Measurements from ENCODE around the gene PLEKHA1.

PLEKHA1 gene

DNA sequence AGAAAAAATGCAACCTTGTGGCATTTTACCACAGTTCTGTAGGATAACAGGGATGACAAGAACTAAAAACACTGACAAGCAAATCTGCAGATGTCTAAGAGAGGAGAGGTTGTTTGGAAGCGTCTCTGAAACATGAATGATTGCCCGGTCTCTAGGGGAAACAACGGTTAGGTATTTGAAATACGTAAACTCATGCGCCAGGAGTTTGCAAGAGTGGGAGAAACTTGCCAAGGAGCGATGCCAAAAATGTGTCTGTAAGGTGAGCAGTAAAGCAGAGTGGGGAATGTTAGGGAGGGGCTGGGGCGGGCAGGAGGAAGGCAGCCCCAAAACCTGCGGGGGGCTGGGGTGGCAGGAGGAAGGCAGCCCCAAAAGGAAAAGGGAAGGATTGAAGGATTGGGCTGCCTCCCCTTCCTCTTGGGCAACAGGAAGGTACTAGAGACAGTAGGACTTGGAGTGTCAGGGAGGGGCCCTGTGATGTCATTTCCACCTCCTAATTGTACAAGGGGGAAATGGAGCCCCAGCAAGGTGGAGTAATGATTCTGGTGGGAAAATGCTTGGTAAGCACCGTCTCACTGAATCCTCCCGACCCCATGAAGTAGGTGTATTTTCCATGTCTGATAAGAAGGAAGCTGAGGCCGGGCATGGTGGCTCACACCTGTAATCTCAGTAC, 33.2 kb upstream of the PLEKHA1 start:
- DNase-seq, result no peak
- TF ChIP-seq POLR2A (IDR thresholded peaks at IDR 0.05; ENCODE audit: low read length), result no peak
- no peak for TF ChIP-seq GATA1 (IDR thresholded peaks at IDR 0.05; ENCODE audit: low read depth, low read length)

DNA sequence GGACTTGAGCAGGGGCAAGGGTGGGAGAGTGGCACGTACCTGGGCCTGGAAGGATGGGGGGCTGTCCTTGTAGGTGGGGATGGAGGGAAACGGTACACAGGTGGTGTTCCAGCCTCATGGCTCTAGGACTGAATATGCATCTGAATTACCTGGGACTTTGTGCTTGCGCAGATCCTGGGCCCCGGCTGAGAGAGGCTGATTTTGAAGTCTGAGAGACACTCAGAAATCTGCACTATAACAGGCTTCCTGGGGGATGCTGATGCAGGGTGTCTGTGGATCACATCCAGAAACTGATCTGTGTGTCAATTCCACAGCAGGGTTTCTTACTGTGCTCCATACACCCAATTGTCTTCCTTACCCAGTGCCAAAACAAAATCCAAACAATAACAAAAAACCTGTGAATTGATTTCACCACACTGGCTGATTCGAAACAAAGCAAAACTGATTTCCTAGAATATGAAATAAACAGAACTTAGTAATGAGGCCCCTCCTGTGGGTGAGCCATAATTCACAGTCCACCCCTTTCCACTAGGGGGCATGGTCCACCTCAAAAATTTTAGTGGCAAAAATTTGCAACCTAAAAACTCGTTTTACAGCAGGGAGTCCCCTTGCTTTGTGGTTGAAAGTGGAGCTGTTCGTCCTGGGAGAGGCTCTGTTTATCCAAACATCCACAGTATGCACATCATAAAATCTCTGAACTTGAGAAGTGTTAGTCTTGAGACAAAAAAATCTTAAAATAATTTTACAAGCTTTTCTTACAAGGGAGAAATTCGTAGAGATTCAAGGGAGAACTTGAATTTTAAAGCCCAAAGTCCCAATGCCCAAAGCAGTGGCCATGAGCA, 32.0 kb upstream of the PLEKHA1 start:
- DNase-seq, result peak; percentile 6 to 19
- no peak for TF ChIP-seq GATA1 (IDR thresholded peaks at IDR 0.05; ENCODE audit: low read depth, low read length)
- TF ChIP-seq POLR2A (IDR thresholded peaks at IDR 0.05; ENCODE audit: low read length), result no peak

DNA sequence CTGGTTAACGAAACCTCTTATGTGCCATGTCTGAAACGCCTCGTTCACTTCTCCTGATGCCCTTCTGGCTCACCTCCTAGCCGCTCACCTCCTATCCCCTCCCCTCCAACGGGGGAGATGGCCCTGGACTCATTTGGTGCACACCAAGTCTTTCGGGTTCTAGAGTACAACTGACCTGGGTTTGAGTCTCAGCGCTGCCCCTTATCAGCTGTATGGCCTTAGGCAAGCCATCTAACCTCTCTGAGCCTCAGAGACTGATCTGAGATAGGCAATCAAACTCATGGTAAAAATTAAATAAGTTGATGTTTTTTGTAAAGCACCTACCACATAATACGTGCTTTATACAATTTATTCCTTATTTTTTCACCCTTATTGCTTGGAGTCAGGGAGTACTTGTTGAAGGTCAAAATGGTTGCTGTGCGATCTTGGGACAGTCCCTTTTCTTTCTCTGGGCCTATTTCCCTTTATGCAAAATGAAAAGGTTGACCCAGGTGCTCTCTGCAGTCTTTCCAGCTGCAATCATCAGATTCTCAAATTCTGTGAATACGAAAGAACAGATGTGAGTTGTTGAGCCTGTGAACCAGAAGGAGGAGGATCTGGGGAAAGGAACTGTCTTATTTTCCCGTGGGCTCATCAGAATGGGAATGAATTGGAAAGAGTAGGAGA, 31.2 kb upstream of the PLEKHA1 start:
- TF ChIP-seq GATA1 (IDR thresholded peaks at IDR 0.05; ENCODE audit: low read depth, low read length) (no peak), POLR2A (IDR thresholded peaks at IDR 0.05; ENCODE audit: low read length) (no peak)
- no peak for DNase-seq

DNA sequence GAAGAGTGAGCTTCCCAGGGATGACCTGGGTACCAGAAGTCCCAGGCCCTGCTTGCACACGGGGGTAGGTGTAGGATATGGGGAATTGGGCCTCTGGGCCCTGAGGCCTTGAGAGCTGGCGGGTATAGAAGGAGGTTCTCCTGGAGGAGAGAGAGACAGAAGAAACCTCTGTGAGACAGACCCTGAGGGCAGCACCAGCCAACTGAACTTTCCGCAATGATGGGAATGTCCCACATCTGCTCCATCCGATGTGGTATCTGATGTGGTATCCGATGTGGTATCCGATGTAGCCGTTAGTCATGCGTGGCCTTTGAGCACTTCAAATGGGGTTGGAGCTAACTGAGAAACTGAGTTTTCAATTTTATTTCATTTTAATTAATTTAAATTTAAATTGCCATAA, 30.6 kb upstream of the PLEKHA1 start:
- no peak for DNase-seq
- no peak for TF ChIP-seq GATA1 (IDR thresholded peaks at IDR 0.05; ENCODE audit: low read depth, low read length)
- TF ChIP-seq POLR2A (IDR thresholded peaks at IDR 0.05; ENCODE audit: low read length), result no peak

DNA sequence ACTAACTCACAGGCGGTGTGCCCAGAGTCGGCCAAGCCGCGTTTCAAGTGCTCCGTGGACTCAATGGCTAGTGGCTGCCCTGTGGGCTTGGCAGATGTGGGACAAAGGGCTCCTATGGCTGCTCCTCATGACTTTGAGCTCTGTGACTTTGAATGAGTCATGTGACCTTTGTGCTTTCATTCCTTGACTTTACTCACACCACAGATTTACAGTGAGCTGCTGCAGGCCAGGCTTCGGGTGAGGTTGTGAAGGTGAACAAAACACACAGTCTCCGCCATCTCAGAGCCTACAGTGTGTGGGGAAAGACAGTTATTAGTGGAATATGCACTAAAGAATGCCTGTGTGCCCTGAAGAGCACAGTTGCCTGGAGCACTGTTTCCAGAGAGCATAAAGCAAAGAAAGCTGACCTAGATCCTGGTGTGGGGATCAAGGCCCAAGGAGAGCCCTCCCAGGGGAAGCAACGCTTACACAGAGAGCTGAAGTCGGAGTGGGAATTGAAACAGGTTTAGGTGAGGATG, 29.7 kb upstream of the PLEKHA1 start:
- DNase-seq, result no peak
- TF ChIP-seq POLR2A (IDR thresholded peaks at IDR 0.05; ENCODE audit: low read length) (no peak), GATA1 (IDR thresholded peaks at IDR 0.05; ENCODE audit: low read depth, low read length) (no peak)

DNA sequence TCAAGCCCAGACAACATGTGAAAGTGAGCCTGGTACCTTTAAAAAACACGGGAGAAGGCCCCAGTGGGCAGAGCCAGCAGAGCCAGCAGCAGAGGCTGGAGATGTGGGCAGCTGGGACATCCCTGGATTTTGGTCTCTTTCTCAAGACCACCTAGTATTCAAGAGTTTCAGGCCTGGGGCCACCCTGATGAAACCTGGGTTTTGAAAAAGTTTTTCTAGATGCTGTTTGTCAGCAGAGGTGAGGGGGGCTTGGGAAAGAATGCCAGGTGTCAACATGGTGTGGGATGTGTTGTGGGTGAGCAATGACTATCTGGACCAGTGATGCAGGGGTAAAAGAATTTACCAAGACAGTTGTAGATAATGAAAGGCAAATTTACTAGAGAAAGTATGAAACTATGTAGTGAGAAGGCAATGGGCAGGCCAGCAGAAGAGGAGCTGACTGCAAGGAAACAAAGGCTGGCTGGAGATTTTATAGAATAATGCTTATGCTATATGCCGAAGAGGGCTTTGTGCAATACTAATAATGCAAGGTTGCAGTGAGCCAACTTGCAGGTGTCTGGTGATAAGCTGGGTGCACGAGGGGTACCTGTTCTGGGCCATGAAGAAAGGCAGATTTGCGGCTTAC, 28.1 kb upstream of the PLEKHA1 start:
- TF ChIP-seq POLR2A (IDR thresholded peaks at IDR 0.05; ENCODE audit: low read length) (no peak), GATA1 (IDR thresholded peaks at IDR 0.05; ENCODE audit: low read depth, low read length) (no peak)
- no peak for DNase-seq

DNA sequence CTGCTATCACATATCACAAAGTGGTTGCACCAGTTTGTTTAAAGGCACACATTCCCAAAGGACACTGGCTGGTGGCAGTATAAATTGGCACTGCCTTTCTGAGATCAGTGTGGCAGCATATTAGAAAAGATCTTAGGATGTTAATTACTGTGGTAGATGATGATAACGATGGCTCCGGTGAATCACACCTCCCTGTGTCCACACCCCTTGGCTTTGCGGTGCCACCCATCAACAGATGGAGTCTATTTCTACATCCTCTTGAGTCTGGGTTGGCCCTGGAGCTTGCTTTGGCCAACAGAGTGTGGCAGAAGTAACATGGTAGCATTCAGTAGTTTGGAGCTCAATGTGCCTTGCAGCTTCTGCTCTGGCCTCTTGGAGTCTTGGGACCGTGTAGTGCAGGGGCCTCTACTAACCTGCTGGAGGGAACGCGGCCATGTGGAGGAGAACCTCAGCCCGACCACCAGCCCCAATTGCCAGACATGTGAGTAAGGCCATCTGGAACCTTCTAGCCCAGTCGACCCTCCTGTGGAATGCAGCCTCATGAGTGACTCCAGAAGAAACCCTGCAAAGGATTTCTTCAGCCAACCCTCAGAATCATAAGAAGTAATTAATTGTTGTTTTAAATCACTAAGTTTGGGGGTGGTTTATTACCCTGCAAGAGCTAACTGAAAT, 27.2 kb upstream of the PLEKHA1 start:
- DNase-seq, result no peak

DNA sequence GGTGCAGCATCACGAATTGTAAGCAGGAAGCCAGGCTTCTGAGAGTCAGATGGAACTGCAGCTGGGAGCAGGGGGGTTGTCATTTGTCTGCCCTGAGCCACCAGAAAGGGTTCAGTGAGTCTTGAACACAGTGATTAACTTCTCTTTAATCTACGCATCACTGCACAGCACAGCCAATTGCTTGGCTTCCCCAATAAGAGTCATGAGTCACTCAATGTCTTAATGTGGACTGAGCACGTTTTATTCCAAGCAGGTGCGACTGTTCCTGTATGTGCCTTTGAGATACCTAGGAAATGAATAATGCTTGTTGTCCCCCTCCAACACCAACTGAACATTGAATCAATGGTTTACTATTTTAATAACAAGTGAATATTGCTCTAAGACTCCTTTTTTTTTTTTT, 26.0 kb upstream of the PLEKHA1 start:
- no peak for TF ChIP-seq POLR2A (IDR thresholded peaks at IDR 0.05; ENCODE audit: low read length)
- no peak for TF ChIP-seq GATA1 (IDR thresholded peaks at IDR 0.05; ENCODE audit: low read depth, low read length)
- DNase-seq, result no peak

More for the DNA sequence above, 27.2 kb upstream of the PLEKHA1 start:
- TF ChIP-seq GATA1 (IDR thresholded peaks at IDR 0.05; ENCODE audit: low read depth, low read length), result no peak
- no peak for TF ChIP-seq POLR2A (IDR thresholded peaks at IDR 0.05; ENCODE audit: low read length)

DNA sequence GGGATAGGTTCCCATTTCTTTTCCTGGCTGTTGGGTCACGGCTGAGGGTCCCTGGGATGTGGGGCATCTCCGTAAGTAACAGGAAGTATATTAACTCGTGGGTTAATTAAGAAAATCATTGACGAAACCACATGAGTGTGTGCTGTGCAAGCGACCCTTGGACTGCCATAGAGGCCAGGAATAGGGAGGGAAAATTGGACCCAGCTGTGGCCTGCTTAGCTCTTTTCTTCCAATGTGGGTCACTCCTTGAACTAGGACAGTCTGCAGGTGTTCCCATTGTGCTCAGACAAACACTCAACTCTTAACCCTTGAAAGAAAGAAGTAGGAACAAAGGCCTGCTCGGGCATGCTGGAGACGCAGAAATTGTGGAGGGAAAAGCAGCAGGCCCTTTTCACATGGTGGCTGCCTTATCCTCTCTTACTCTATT, 25.6 kb upstream of the PLEKHA1 start:
- no peak for DNase-seq
- TF ChIP-seq GATA1 (IDR thresholded peaks at IDR 0.05; ENCODE audit: low read depth, low read length) (no peak), POLR2A (IDR thresholded peaks at IDR 0.05; ENCODE audit: low read length) (no peak)

DNA sequence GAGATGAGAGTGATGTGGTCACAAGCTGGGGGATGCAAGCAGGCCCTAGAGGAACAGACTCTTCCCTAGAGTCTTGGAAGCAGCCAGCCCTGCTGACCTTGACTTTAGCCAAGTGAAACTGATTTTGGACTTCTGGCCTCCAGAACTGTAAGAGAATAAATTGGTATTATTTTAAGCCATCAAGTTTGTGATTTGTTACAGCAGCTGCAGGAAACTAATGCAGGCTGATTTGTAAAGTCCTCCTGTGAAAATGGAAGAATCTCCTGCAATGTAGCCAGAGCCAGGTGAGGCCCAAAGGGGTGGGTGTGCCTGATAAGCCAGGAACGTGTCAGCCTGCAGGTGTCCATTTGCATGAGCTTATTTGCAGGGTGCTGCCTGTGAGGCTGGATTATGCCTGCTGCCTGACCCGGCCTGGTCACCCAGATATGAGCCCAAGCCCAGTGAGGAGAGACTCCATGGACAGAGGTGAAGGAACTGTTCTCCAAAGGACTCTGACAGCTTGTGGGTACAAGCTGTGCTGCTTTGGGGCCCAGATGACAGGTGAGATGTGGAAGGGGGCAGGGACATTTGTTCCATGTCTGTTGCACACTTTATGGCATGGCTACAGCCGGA, 24.6 kb upstream of the PLEKHA1 start:
- no peak for TF ChIP-seq POLR2A (IDR thresholded peaks at IDR 0.05; ENCODE audit: low read length)
- no peak for TF ChIP-seq GATA1 (IDR thresholded peaks at IDR 0.05; ENCODE audit: low read depth, low read length)
- DNase-seq, result no peak

DNA sequence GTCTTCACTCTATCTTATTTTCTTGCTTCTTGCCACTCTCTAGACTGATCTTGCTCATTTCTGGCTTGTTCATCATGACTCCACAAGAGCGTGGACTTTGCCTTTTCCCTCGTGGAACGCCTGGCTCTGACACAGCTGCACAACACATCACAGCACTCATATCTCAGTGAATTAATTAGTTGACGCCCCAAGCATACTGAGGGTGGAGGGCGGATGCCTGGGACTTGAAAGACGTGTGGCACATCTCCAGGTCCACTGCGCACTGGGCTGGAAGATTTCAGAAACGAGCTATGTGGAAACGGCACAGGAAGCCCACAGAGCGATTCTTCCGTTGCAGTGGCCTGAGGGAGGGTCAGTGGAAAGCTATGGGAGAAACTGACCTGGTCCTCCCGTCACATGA, 23.6 kb upstream of the PLEKHA1 start:
- peak in 1 of 2 experiments; percentile 5 for DNase-seq

DNA sequence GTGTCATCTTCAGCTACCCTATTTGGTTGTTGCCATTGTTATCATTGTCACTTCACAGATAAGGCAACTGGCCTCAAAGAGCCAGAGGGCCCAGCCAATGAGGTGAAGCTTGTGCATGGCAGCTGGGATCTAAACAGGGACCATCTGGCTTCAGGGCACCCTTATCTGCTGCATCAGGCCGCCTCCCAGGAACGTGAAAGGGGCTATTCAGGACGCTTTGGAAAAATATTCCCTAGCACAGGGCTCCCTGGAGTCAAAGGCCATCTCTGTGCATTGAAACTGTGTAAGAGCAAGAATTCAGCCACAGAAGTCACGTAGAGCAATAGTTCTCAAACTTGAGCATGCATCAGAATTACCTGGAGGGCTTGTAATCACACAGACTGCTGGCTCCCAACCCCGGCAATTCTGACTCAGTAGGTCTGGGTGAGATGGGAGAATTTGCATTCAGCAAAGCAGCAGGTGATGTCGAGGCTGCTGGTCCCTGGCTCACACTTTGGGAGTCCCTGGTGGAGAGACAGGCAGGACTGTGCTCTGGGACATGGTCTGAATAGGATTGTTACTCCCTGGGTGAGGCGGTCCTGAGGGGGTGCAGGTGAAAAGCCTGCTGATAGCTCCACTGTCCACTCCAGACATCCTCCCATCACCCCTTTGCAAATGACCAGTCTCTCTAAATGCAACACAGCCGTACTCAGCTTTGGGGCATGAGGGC, 21.5 kb upstream of the PLEKHA1 start:
- DNase-seq, result no peak
- TF ChIP-seq GATA1 (IDR thresholded peaks at IDR 0.05; ENCODE audit: low read depth, low read length) (no peak), POLR2A (IDR thresholded peaks at IDR 0.05; ENCODE audit: low read length) (no peak)

More for the DNA sequence above, 23.6 kb upstream of the PLEKHA1 start:
- TF ChIP-seq GATA1 (IDR thresholded peaks at IDR 0.05; ENCODE audit: low read depth, low read length) (no peak), POLR2A (IDR thresholded peaks at IDR 0.05; ENCODE audit: low read length) (no peak)

Data from erythroblast (primary cell).